Smooth muscle cell (in vitro differentiated cells): Measurements from ENCODE around the gene ZDHHC7. TPM values are rescaled to one million over a fixed set of nuclear protein-coding genes. Genes with fewer than 3 reads are reported as not detected.

Experiments
- DNase-seq: peaks from one replicate; lab custom pipeline; 2025; ENCODE audit not compliant: unreplicated experiment; lab: John Stamatoyannopoulos, UW
- H2AFZ ChIP-seq: fragments of 200-600 bp; sonication (generic); 2 replicates; pipeline ENCODE4 v1.6.0; 2016; ENCODE audit warnings: antibody characterized with exemption, low read depth, mild to moderate bottlenecking
- H3F3A ChIP-seq: fragments of 200-600 bp; sonication (generic); 2 replicates; pipeline ENCODE4 v1.6.0; 2017; ENCODE audit warnings: antibody characterized with exemption, low read depth
- H3K27ac ChIP-seq: fragments of 200-600 bp; sonication (generic); 2 replicates; pipeline ENCODE4 v1.5.1; 2016; ENCODE audit warnings: low read depth, mild to moderate bottlenecking
- H3K27me3 ChIP-seq: fragments of 200-600 bp; sonication (generic); 2 replicates; pipeline ENCODE4 v1.6.1; 2016; ENCODE audit warnings: low read depth, mild to moderate bottlenecking
- H3K36me3 ChIP-seq: fragments of 200-600 bp; sonication (generic); 2 replicates; pipeline ENCODE4 v1.5.1; 2016; ENCODE audit warnings: low read depth
- H3K4me1 ChIP-seq: fragments of 200-600 bp; sonication (generic); 2 replicates; pipeline ENCODE4 v1.5.1; 2016; ENCODE audit warnings: low read depth
- H3K4me2 ChIP-seq: fragments of 200-600 bp; sonication (generic); 2 replicates; pipeline ENCODE4 v1.6.0; 2016; ENCODE audit warnings: mild to moderate bottlenecking
- H3K4me3 ChIP-seq: fragments of 200-600 bp; sonication (generic); 2 replicates; pipeline ENCODE4 v1.5.1; 2016; ENCODE audit warnings: mild to moderate bottlenecking
- H3K79me2 ChIP-seq: fragments of 200-600 bp; sonication (generic); 2 replicates; pipeline ENCODE4 v1.6.0; 2016; ENCODE audit warnings: low read depth, mild to moderate bottlenecking
- H3K9ac ChIP-seq: fragments of 200-600 bp; sonication (generic); 2 replicates; pipeline ENCODE4 v1.6.0; 2016; ENCODE audit warnings: low read depth
- H3K9me3 ChIP-seq: fragments of 200-600 bp; sonication (generic); replicated peaks from 2 replicates; pipeline ENCODE4 v1.5.1; 2016; ENCODE audit warnings: low read depth
- H4K20me1 ChIP-seq: fragments of 200-600 bp; sonication (generic); 2 replicates; pipeline ENCODE4 v1.6.0; 2016; ENCODE audit warnings: low read depth
- CTCF ChIP-seq: fragments of 200-600 bp; sonication (generic); IDR thresholded peaks from 2 replicates; pipeline ENCODE4 v1.5.1; 2017; ENCODE audit warnings: borderline replicate concordance, mild to moderate bottlenecking, antibody characterized with exemption; ENCODE audit not compliant: insufficient read depth, poor library complexity, severe bottlenecking
- WGBS: methylation state at CpG from one replicate; pipeline ENCODE4 v1.1.7; 2016; ENCODE audit warnings: low lambda C conversion rate; 5-methylcytosine and 5-hydroxymethylcytosine counted together
- polyA plus RNA-seq: library from polyadenylated mRNA; unstranded; fragments of >200 nt; fragmentation: Nextera tagmentation; extraction: Ambion mirVana; gene quantifications from 2 replicates; pipeline ENCODE4 v1.2.1, GENCODE V29; 2016
- total RNA-seq: library from RNA; depleted of rRNA; stranded (reverse); fragments of >200 nt; gene quantifications from 2 replicates; pipeline ENCODE4 v1.2.3, GENCODE V29; 2014

Gene ZDHHC7
- total and polyA plus RNA-seq, 2 experiments from 2014 or later, result 31.9 to 39.1 TPM

- no peak overlapping the region for H3K4me3 ChIP-seq
- H3K4me1 ChIP-seq, result peaks cover 19% of the 10 kb centered on the region
- H4K20me1 ChIP-seq, result no peaks in the 10 kb centered on the region
- peak; percentile 94 for TF ChIP-seq CTCF
- no peaks in the 10 kb centered on the region for H3K27me3 ChIP-seq
- peak; percentile 92 for DNase-seq
- H3K4me2 ChIP-seq, result peak overlapping the region; percentile 61
- no peak overlapping the region for H2AFZ ChIP-seq
- 1% methylated on average over 12 of the region's 12 CpGs for WGBS
- peak overlapping the region; percentile 76 for H3K9ac ChIP-seq
- H3F3A ChIP-seq, result peaks cover 36% of the 10 kb centered on the region
- no peaks in the 10 kb centered on the region for H3K79me2 ChIP-seq
- no peaks in the 10 kb centered on the region for H3K9me3 ChIP-seq
- no peaks in the 10 kb centered on the region for H3K36me3 ChIP-seq
- H3K27ac ChIP-seq, result peak overlapping the region; percentile 95
Observed at GRCh38 chr16:84952335-84953189, 58.8 kb downstream of the ZDHHC7 start.

- H2AFZ ChIP-seq, result no peak overlapping the region
- no peaks in the 10 kb centered on the region for H3K36me3 ChIP-seq
- peaks cover 36% of the 10 kb centered on the region for H3F3A ChIP-seq
- H3K9ac ChIP-seq, result no peak overlapping the region
- no peak overlapping the region for H3K4me2 ChIP-seq
- no peak for DNase-seq
- no peaks in the 10 kb centered on the region for H3K79me2 ChIP-seq
- no peaks in the 10 kb centered on the region for H3K27me3 ChIP-seq
- H3K4me1 ChIP-seq, result peaks cover 19% of the 10 kb centered on the region
- no peak overlapping the region for H3K4me3 ChIP-seq
- H3K27ac ChIP-seq, result no peak overlapping the region
- no peaks in the 10 kb centered on the region for H3K9me3 ChIP-seq
- H4K20me1 ChIP-seq, result no peaks in the 10 kb centered on the region
- TF ChIP-seq CTCF, result peak; percentile 7
- WGBS, result 92% methylated on average over 10 of the region's 10 CpGs
Observed at GRCh38 chr16:84950906-84951305, 60.4 kb downstream of the ZDHHC7 start.

GRCh38 chr16:84949772-84950436 is 61.4 kb downstream of the ZDHHC7 start:
- peaks cover 19% of the 10 kb centered on the region for H3K4me1 ChIP-seq
- no peak overlapping the region for H3K4me2 ChIP-seq
- no peaks in the 10 kb centered on the region for H3K36me3 ChIP-seq
- no peak overlapping the region for H3K27ac ChIP-seq
- no peak for DNase-seq
- H3K9ac ChIP-seq, result no peak overlapping the region
- no peaks in the 10 kb centered on the region for H3K79me2 ChIP-seq
- no peak for TF ChIP-seq CTCF
- H3K4me3 ChIP-seq, result no peak overlapping the region
- H3F3A ChIP-seq, result peaks cover 35% of the 10 kb centered on the region
- no peak overlapping the region for H2AFZ ChIP-seq
- 77% methylated on average over 10 of the region's 10 CpGs for WGBS
- no peaks in the 10 kb centered on the region for H4K20me1 ChIP-seq
- no peaks in the 10 kb centered on the region for H3K27me3 ChIP-seq
- no peaks in the 10 kb centered on the region for H3K9me3 ChIP-seq
